ENCODE measurements around the gene HPCAL1. TPM values are rescaled to one million over a fixed set of nuclear protein-coding genes. Genes with fewer than 3 reads are reported as not detected.

Gene HPCAL1
- total and polyA plus RNA-seq, 2 donors (not counting 1 experiment from before 2014, with no cell fraction given): 60.3 to 65.1 TPM

DNA sequence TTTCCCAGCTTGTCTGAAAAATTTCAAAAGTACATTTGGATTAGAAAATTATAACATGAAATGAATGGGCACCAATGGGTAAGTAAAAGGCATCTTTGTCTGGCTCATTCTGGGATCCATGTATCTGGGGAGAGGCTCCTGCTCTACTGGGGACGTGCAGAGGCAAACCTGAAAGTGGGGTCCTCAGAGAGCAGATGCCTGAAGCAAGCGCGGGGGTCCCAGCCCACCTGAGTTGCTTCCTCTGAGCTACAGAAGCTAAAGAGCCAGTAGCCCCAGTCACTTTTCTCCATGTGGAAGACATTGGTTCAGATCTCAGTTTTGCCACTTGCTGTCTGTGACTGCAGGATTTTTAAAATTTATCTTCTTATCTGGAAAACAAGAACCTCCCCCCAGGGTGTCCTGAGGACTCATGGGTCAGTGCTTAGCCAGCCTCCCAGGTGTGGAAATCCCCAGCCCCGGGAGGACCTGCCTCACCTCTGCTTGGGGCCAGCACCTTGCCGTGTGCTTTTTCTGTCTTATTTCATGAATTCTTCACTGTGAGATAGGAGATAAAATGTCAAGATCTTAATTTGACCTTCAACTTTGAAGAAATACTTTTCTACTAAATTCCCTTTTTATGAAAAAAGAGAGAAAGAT, 170.5 kb downstream of the HPCAL1 start:
- peaks cover 0 to 3% (median 0%) of the 10 kb centered on the region in 4 experiments for H3K27me3 ChIP-seq (replicated peaks in 1 of 4; ENCODE audit: control extremely low read depth in 1 of 4, control insufficient read depth in 3 of 4, insufficient read depth in 4 of 4, low read length in 3 of 4)
- no peaks in the 10 kb centered on the region for H3K79me2 ChIP-seq (ENCODE audit: control insufficient read depth, insufficient read depth, low read length)
- no peaks in the 10 kb centered on the region for H3K27me3 Mint-ChIP-seq
- no peak for DNase-seq
- no peak overlapping the region for H3K27ac ChIP-seq (ENCODE audit: low read length in 2 of 2)
- H3K4me1 Mint-ChIP-seq: peaks cover 12% of the 10 kb centered on the region
- intact Hi-C loops (cut with micrococcal nuclease): no loop called here
- TF ChIP-seq, protein P1, sequence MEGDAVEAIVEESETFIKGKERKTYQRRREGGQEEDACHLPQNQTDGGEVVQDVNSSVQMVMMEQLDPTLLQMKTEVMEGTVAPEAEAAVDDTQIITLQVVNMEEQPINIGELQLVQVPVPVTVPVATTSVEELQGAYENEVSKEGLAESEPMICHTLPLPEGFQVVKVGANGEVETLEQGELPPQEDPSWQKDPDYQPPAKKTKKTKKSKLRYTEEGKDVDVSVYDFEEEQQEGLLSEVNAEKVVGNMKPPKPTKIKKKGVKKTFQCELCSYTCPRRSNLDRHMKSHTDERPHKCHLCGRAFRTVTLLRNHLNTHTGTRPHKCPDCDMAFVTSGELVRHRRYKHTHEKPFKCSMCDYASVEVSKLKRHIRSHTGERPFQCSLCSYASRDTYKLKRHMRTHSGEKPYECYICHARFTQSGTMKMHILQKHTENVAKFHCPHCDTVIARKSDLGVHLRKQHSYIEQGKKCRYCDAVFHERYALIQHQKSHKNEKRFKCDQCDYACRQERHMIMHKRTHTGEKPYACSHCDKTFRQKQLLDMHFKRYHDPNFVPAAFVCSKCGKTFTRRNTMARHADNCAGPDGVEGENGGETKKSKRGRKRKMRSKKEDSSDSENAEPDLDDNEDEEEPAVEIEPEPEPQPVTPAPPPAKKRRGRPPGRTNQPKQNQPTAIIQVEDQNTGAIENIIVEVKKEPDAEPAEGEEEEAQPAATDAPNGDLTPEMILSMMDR (IDR thresholded peaks at IDR 0.05): no peak
- TF ChIP-seq EZH2 (IDR thresholded peaks at IDR 0.05; ENCODE audit: borderline replicate concordance, insufficient read depth, low read depth, low read length, poor library complexity, severe bottlenecking): no peak
- H3K27ac Mint-ChIP-seq: no peak overlapping the region
- no peak overlapping the region for H3K4me3 Mint-ChIP-seq
- H3K9ac ChIP-seq (ENCODE audit: low read length): no peak overlapping the region
- 88% methylated on average over 3 of the region's 5 CpGs for WGBS (ENCODE audit: insufficient coverage)
- no peaks in the 10 kb centered on the region for H3K9me3 Mint-ChIP-seq (ENCODE audit: insufficient read depth)
- H2AFZ ChIP-seq (ENCODE audit: insufficient read depth, low read depth, low read length, poor library complexity, severe bottlenecking): no peak overlapping the region
- no peaks in the 10 kb centered on the region for H3K4me1 ChIP-seq (ENCODE audit: control insufficient read depth in 2 of 2, insufficient read depth in 2 of 2, low read length in 2 of 2)
- no peak overlapping the region for H3K4me3 ChIP-seq (ENCODE audit: control extremely low read depth in 1 of 5, extremely low read depth in 1 of 5, insufficient read depth in 1 of 5, low read depth in 2 of 5, low read length in 4 of 5)
- H3K9me3 ChIP-seq (ENCODE audit: control extremely low read depth in 1 of 3, control insufficient read depth in 2 of 3, insufficient read depth in 1 of 3, low read length in 2 of 3): no peaks in the 10 kb centered on the region
- H3K36me3 ChIP-seq (replicated peaks in 1 of 2; ENCODE audit: control extremely low read depth in 1 of 2, control insufficient read depth in 1 of 2, extremely low read depth in 1 of 2, insufficient read depth in 2 of 2, low read length in 1 of 2): no peaks in the 10 kb centered on the region
- H4K20me1 ChIP-seq (ENCODE audit: control insufficient read depth, insufficient read depth, low read length, poor library complexity, severe bottlenecking): no peaks in the 10 kb centered on the region
- no peak overlapping the region for H3K4me2 ChIP-seq (replicated peaks; ENCODE audit: low read depth, low read length, poor library complexity, severe bottlenecking)
- POLR2A ChIA-PET: no interaction called here
- ATAC-seq (ENCODE audit: low read depth): no peak
- CTCF ChIA-PET: interaction anchor here (1.1 kb wide), 1 partner anchor 28 kb away, joined by 3 read pairs; no protein-coding TSS in a partner anchor

DNA sequence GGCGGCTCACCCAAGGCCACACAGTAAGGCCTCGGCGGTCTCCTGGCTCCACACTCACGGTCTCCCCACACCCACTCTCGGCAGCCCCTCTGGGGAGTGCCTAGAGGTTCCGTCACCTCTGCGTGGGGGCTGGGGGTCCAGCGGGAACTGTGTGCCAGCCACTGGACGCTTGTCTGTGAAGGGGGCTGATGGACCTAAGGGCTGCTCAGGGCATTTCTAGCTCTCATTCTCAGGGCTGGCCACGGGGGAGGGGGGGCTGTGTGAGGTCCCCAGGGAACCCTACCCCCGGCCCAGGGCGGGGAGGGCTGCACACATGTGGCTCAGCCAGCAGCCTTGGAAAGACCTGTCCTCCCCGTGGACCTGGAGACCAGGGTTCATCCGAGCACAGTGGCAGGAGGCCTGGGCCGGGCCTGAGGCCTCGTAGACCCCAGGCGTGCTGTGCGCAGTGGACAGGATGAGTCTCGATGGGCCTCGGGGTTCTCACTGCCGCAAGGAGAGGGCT, 172.6 kb downstream of the HPCAL1 start:
- Histone ChIP-seq H3K4me3 (ENCODE audit: control extremely low read depth in 1 of 5, extremely low read depth in 1 of 5, insufficient read depth in 1 of 5, low read depth in 2 of 5, low read length in 4 of 5) (no peak overlapping the region), H2AFZ (ENCODE audit: insufficient read depth, low read depth, low read length, poor library complexity, severe bottlenecking) (no peak overlapping the region), H4K20me1 (ENCODE audit: control insufficient read depth, insufficient read depth, low read length, poor library complexity, severe bottlenecking) (no peaks in the 10 kb centered on the region), H3K4me2 (replicated peaks; ENCODE audit: low read depth, low read length, poor library complexity, severe bottlenecking) (no peak overlapping the region), H3K9ac (ENCODE audit: low read length) (no peak overlapping the region), H3K79me2 (ENCODE audit: control insufficient read depth, insufficient read depth, low read length) (no peaks in the 10 kb centered on the region), H3K36me3 (replicated peaks in 1 of 2; ENCODE audit: control extremely low read depth in 1 of 2, control insufficient read depth in 1 of 2, extremely low read depth in 1 of 2, insufficient read depth in 2 of 2, low read length in 1 of 2) (no peaks in the 10 kb centered on the region), H3K27me3 (replicated peaks in 1 of 4; ENCODE audit: control extremely low read depth in 1 of 4, control insufficient read depth in 3 of 4, insufficient read depth in 4 of 4, low read length in 3 of 4) (peaks cover 0 to 2% (median 0%) of the 10 kb centered on the region in 4 experiments), H3K27ac (ENCODE audit: low read length in 2 of 2) (no peak overlapping the region), H3K9me3 (ENCODE audit: control extremely low read depth in 1 of 3, control insufficient read depth in 2 of 3, insufficient read depth in 1 of 3, low read length in 2 of 3) (no peaks in the 10 kb centered on the region), H3K4me1 (ENCODE audit: control insufficient read depth in 2 of 2, insufficient read depth in 2 of 2, low read length in 2 of 2) (no peaks in the 10 kb centered on the region)
- Mint-ChIP-seq H3K27me3 (no peaks in the 10 kb centered on the region), H3K4me3 (no peak overlapping the region), H3K4me1 (peaks cover 18% of the 10 kb centered on the region), H3K27ac (no peak overlapping the region), H3K9me3 (ENCODE audit: insufficient read depth) (no peaks in the 10 kb centered on the region)
- intact Hi-C loops (cut with micrococcal nuclease): no loop called here
- no peak for ATAC-seq (ENCODE audit: low read depth)
- ChIA-PET CTCF (no interaction called here), POLR2A (no interaction called here)
- TF ChIP-seq EZH2 (IDR thresholded peaks at IDR 0.05; ENCODE audit: borderline replicate concordance, insufficient read depth, low read depth, low read length, poor library complexity, severe bottlenecking): no peak
- TF ChIP-seq, protein P1 (IDR thresholded peaks at IDR 0.05): no peak
- WGBS (ENCODE audit: insufficient coverage): 91% methylated on average over 19 of the region's 21 CpGs
- no peak for DNase-seq
